Natural killer cell (primary cell): ENCODE data around the gene GRPR. TPM values are rescaled to one million over a fixed set of nuclear protein-coding genes. Genes with fewer than 3 reads are reported as not detected.

ENCODE experiments used
- ATAC-seq, 3 donors: fragments of 150-1000 bp in 2 of 3; fragments of 200-7000 bp in 1 of 3; cut with Tn5 transposase; 1 replicate in 1 of 3; 2 replicates in 2 of 3; pipeline ENCODE4 v1.10.0; 2021; ENCODE audit warnings: mild to moderate bottlenecking in 2 of 3, moderate library complexity in 2 of 3
- DNase-seq, 2 donors: peaks; one replicate each; pipeline versions ENCODE4 v3.0.0 to v3.0.0-alpha.2; 2013 to 2021; ENCODE audit warnings: mixed read lengths in 1 of 2
- H3K27ac ChIP-seq: one replicate; pipeline ENCODE4 v1.5.1; 2013; ENCODE audit warnings: mild to moderate bottlenecking, low read length
- H3K27me3 ChIP-seq: one replicate; pipeline ENCODE4 v1.6.1; 2013; ENCODE audit warnings: low read length; ENCODE audit not compliant: control insufficient read depth, insufficient read depth
- H3K36me3 ChIP-seq: one replicate; pipeline ENCODE4 v1.6.1; 2013; ENCODE audit warnings: low read length; ENCODE audit not compliant: control insufficient read depth, insufficient read depth
- H3K4me1 ChIP-seq: one replicate; pipeline ENCODE4 v1.6.1; 2013; ENCODE audit warnings: low read length; ENCODE audit not compliant: control insufficient read depth, insufficient read depth
- H3K4me3 ChIP-seq: one replicate; pipeline ENCODE4 v1.5.1; 2013; ENCODE audit warnings: low read length
- H3K9me3 ChIP-seq: one replicate; pipeline ENCODE4 v1.6.1; 2013; ENCODE audit warnings: low read length; ENCODE audit not compliant: control insufficient read depth, insufficient read depth
- H3K27ac Mint-ChIP-seq, 2 donors: one replicate each; pipeline ENCODE4 v1.8.0; 2022; ENCODE audit warnings: mild to moderate bottlenecking in 2 of 2, mixed read lengths in 2 of 2, moderate library complexity in 1 of 2
- H3K27me3 Mint-ChIP-seq, 2 donors: one replicate each; pipeline ENCODE4 v1.8.0; 2022; ENCODE audit warnings: low read depth in 2 of 2, mixed read lengths in 2 of 2
- H3K36me3 Mint-ChIP-seq: one replicate; pipeline ENCODE4 v1.8.0; 2022; ENCODE audit warnings: mixed read lengths
- H3K4me1 Mint-ChIP-seq, 2 donors: one replicate each; pipeline ENCODE4 v1.8.0; 2022; ENCODE audit warnings: mixed read lengths in 2 of 2
- H3K4me3 Mint-ChIP-seq: one replicate; pipeline ENCODE4 v1.8.0; 2022; ENCODE audit warnings: mild to moderate bottlenecking, moderate library complexity, mixed read lengths
- H3K9me3 Mint-ChIP-seq, 2 donors: one replicate each; pipeline ENCODE4 v1.8.0; 2022; ENCODE audit warnings: mixed read lengths in 2 of 2
- whole genome bisulfite sequencing: methylation state at CpG from one replicate; pipeline ENCODE4 v1.1.7; 2013; ENCODE audit warnings: missing lambda C conversion rate; ENCODE audit not compliant: insufficient coverage; 5-methylcytosine and 5-hydroxymethylcytosine counted together
- intact Hi-C: fragments of 100-400 bp; cut with micrococcal nuclease; formaldehyde crosslinking; loops from one replicate; pipeline ENCODE4 v1.14.2; 2022
- total RNA-seq, 4 donors: library from RNA; stranded (reverse); fragments of 120-200 nt in 1 of 4; gene quantifications; one replicate each; pipeline versions ENCODE4 v1.2.3 to v1.2.4, GENCODE V29; 2013 to 2022
- TF ChIP-seq, protein P1 (sequence below): fragments of 200-600 bp; IDR thresholded peaks from one replicate; pipeline ENCODE4 v1.8.0; 2022; ENCODE audit warnings: antibody characterized with exemption

GRPR gene
- total RNA-seq, 3 donors from 2014 or later (not counting 1 experiment from before 2014, with no cell fraction given) = 0.36 TPM; not detected in 2

DNA sequence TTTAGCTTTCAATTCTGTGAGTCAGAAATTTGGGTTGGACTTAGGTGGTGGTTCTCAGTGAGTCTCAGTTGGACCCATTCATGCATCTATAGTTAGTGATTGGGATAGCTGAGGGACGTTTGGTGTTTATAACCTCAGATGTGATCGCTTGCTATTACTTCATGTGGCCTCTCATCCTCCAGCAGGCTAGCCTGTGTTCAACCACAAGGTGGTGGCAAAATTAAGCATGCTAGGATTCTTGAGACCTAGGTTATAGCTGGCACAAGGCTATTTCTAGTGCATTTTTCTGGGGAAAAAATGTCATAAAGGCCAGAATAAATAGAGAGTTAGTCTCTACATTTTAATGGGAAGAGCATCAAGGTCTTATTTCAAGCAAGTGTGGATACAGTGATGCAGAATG, 10.9 kb upstream of the GRPR start:
- Mint-ChIP-seq H3K4me1 (no peaks in the 10 kb centered on the region), H3K27ac (no peak overlapping the region), H3K36me3 (no peaks in the 10 kb centered on the region), H3K4me3 (no peak overlapping the region), H3K9me3 (no peaks in the 10 kb centered on the region), H3K27me3 (peaks cover 5 to 9% of the 10 kb centered on the region in 2 donors)
- Histone ChIP-seq H3K27ac (no peak overlapping the region), H3K4me3 (no peak overlapping the region), H3K4me1 (no peaks in the 10 kb centered on the region), H3K9me3 (no peaks in the 10 kb centered on the region), H3K27me3 (no peaks in the 10 kb centered on the region), H3K36me3 (no peaks in the 10 kb centered on the region)
- no peak for DNase-seq
- WGBS = 29% methylated on average over 1 of the region's 2 CpGs
- intact Hi-C loops = no loop called here
- no peak for ATAC-seq
- TF ChIP-seq, protein P1, sequence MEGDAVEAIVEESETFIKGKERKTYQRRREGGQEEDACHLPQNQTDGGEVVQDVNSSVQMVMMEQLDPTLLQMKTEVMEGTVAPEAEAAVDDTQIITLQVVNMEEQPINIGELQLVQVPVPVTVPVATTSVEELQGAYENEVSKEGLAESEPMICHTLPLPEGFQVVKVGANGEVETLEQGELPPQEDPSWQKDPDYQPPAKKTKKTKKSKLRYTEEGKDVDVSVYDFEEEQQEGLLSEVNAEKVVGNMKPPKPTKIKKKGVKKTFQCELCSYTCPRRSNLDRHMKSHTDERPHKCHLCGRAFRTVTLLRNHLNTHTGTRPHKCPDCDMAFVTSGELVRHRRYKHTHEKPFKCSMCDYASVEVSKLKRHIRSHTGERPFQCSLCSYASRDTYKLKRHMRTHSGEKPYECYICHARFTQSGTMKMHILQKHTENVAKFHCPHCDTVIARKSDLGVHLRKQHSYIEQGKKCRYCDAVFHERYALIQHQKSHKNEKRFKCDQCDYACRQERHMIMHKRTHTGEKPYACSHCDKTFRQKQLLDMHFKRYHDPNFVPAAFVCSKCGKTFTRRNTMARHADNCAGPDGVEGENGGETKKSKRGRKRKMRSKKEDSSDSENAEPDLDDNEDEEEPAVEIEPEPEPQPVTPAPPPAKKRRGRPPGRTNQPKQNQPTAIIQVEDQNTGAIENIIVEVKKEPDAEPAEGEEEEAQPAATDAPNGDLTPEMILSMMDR = no peak

GRCh38 chrX:16113978-16114565, 9.3 kb upstream of the GRPR start:
- no peak for ATAC-seq
- no peaks in the 10 kb centered on the region for H3K9me3 ChIP-seq
- no peaks in the 10 kb centered on the region for H3K36me3 Mint-ChIP-seq
- no peaks in the 10 kb centered on the region for H3K36me3 ChIP-seq
- no peak overlapping the region for H3K27ac ChIP-seq
- H3K4me1 ChIP-seq = no peaks in the 10 kb centered on the region
- no peaks in the 10 kb centered on the region for H3K4me1 Mint-ChIP-seq
- no peak for DNase-seq
- TF ChIP-seq, protein P1 = no peak
- H3K27ac Mint-ChIP-seq = no peak overlapping the region
- WGBS = no CpG with 5 or more reads among the region's 1 CpG
- H3K4me3 ChIP-seq = no peak overlapping the region
- no peaks in the 10 kb centered on the region for H3K9me3 Mint-ChIP-seq
- intact Hi-C loops = no loop called here
- H3K27me3 Mint-ChIP-seq = peaks cover 2 to 20% of the 10 kb centered on the region in 2 donors
- H3K27me3 ChIP-seq = no peaks in the 10 kb centered on the region
- no peak overlapping the region for H3K4me3 Mint-ChIP-seq

DNA sequence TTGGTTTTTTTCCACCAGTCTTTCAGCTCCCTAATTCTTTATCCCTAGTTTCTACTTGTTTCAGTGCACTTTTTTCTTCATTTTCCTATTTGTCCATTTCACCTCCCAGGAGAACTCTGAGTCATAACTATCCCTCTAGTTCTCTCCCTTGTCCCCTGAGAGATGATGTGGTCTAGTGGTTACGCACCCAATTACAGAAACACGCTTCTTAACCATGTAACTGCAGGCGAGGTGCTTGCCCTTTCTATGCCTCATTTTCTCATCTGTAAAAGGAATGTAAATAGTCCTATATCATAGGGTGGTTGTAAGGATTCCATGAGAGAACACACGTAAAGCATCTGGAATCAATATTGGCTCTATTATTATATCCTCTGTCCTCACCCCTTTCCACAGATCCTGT, 8.8 kb upstream of the GRPR start:
- Histone ChIP-seq H3K9me3 (no peaks in the 10 kb centered on the region), H3K36me3 (no peaks in the 10 kb centered on the region), H3K27me3 (no peaks in the 10 kb centered on the region), H3K27ac (peak overlapping the region; percentile 11), H3K4me3 (no peak overlapping the region), H3K4me1 (no peaks in the 10 kb centered on the region)
- Mint-ChIP-seq H3K36me3 (no peaks in the 10 kb centered on the region), H3K4me3 (no peak overlapping the region), H3K4me1 (no peaks in the 10 kb centered on the region), H3K27ac (no peak overlapping the region), H3K9me3 (no peaks in the 10 kb centered on the region), H3K27me3 (peaks cover 2 to 20% of the 10 kb centered on the region in 2 donors)
- intact Hi-C loops = no loop called here
- no peak for ATAC-seq
- DNase-seq = no peak
- TF ChIP-seq, protein P1 = no peak
- no CpG with 5 or more reads among the region's 4 CpGs for WGBS
